Measurements from ENCODE around the gene GTF2A2. TPM values are rescaled to one million over a fixed set of nuclear protein-coding genes. Genes with fewer than 3 reads are reported as not detected.

GTF2A2 gene
- total and polyA plus RNA-seq, 4 experiments from 2014 or later = 58.5 to 127 (median 91.4) TPM

- H3K27me3 ChIP-seq (ENCODE audit: insufficient read depth, low read length) = no peaks in the 10 kb centered on the region
- Mint-ChIP-seq H3K4me1 (peaks cover 6 to 10% (median 8%) of the 10 kb centered on the region in 4 donors), H3K27me3 (no peaks in the 10 kb centered on the region), H3K36me3 (no peaks in the 10 kb centered on the region), H3K9me3 (no peaks in the 10 kb centered on the region), H3K27ac (peak overlapping the region in 2 of 7 donors; percentile 39 to 44), H3K4me3 (no peak overlapping the region)
- no peaks in the 10 kb centered on the region for H3K9me3 ChIP-seq (ENCODE audit: control insufficient read depth in 1 of 2, low read length in 2 of 2)
- intact Hi-C loops (cut with micrococcal nuclease) = loop anchor here (5.0 kb wide), 1 partner anchor 1238 kb away; no protein-coding TSS in a partner anchor
- no peak overlapping the region for H3K27ac ChIP-seq (ENCODE audit: low read depth, low read length)
- no peak for DNase-seq
- peaks cover 8% of the 10 kb centered on the region for H3K4me1 ChIP-seq (ENCODE audit: insufficient read depth, low read length)
- no peaks in the 10 kb centered on the region for H3K36me3 ChIP-seq (ENCODE audit: insufficient read depth, low read length)
- CTCF ChIA-PET (ENCODE audit: partially characterized antibody) = no interaction called here
- POLR2A ChIA-PET (ENCODE audit: partially characterized antibody) = no interaction called here
- H3K4me3 ChIP-seq (ENCODE audit: low read length in 2 of 2) = no peak overlapping the region
These were observed 37.5 kb upstream of the GTF2A2 start for GRCh38 chr15:59694779-59695178.

- peak overlapping the region in 7 of 8 donors; percentile 60 to 79 (median 68) for H3K4me3 Mint-ChIP-seq
These were observed 34.0 kb upstream of the GTF2A2 start for GRCh38 chr15:59691194-59691805.

GRCh38 chr15:59689626-59690236, 32.4 kb upstream of the GTF2A2 start:
- peak overlapping the region; percentile 94 to 100 for H3K4me3 ChIP-seq (ENCODE audit: low read length in 2 of 2)
- Mint-ChIP-seq H3K27ac (peak overlapping the region; percentile 89 to 99 (median 99)), H3K9me3 (no peaks in the 10 kb centered on the region), H3K4me1 (peaks cover 27 to 54% (median 36%) of the 10 kb centered on the region in 4 donors), H3K4me3 (peak overlapping the region; percentile 88 to 99 (median 94)), H3K36me3 (peaks cover 10 to 24% of the 10 kb centered on the region in 2 donors), H3K27me3 (no peaks in the 10 kb centered on the region)
- H3K4me1 ChIP-seq (ENCODE audit: insufficient read depth, low read length) = peaks cover 39% of the 10 kb centered on the region
- CTCF ChIA-PET (ENCODE audit: partially characterized antibody) = interaction anchor here (0.6 to 4.5 kb wide), 8 partner anchors 32 to 1108 kb away, joined by 3 to 18 read pairs (median 4); partner anchors contain the start of gene GTF2A2
- DNase-seq = peak; percentile 62 to 79 (median 71)
- H3K9me3 ChIP-seq (ENCODE audit: control insufficient read depth in 1 of 2, low read length in 2 of 2) = no peaks in the 10 kb centered on the region
- intact Hi-C loops (cut with micrococcal nuclease) = loop anchor here (1.0 to 10.0 kb wide), 9 partner anchors 32 to 1243 kb away; partner anchors contain the start of genes ADAM10, GTF2A2, ICE2 and RNF111
- no peaks in the 10 kb centered on the region for H3K27me3 ChIP-seq (ENCODE audit: insufficient read depth, low read length)
- peak overlapping the region; percentile 100 for H3K27ac ChIP-seq (ENCODE audit: low read depth, low read length)
- POLR2A ChIA-PET (ENCODE audit: partially characterized antibody) = interaction anchor here (0.7 to 4.9 kb wide), 12 partner anchors 9 to 1983 kb away, joined by 3 to 62 read pairs (median 4); partner anchors contain the start of genes ANXA2, GTF2A2 and POLR2M
- H3K36me3 ChIP-seq (ENCODE audit: insufficient read depth, low read length) = no peaks in the 10 kb centered on the region

More at GRCh38 chr15:59691194-59691805, 34.0 kb upstream of the GTF2A2 start:
- Histone ChIP-seq H3K4me1 (ENCODE audit: insufficient read depth, low read length) (peaks cover 23% of the 10 kb centered on the region), H3K27me3 (ENCODE audit: insufficient read depth, low read length) (no peaks in the 10 kb centered on the region), H3K4me3 (ENCODE audit: low read length in 2 of 2) (no peak overlapping the region), H3K27ac (ENCODE audit: low read depth, low read length) (no peak overlapping the region), H3K9me3 (ENCODE audit: control insufficient read depth in 1 of 2, low read length in 2 of 2) (no peaks in the 10 kb centered on the region), H3K36me3 (ENCODE audit: insufficient read depth, low read length) (no peaks in the 10 kb centered on the region)
- Mint-ChIP-seq H3K36me3 (peaks cover 1 to 16% of the 10 kb centered on the region in 2 donors), H3K4me1 (peaks cover 17 to 38% (median 24%) of the 10 kb centered on the region in 4 donors), H3K27me3 (no peaks in the 10 kb centered on the region), H3K27ac (peak overlapping the region; percentile 85 to 95 (median 90)), H3K9me3 (no peaks in the 10 kb centered on the region)
- peak; percentile 47 to 54 (median 50) for DNase-seq
- CTCF ChIA-PET (ENCODE audit: partially characterized antibody) = interaction anchor here (0.5 to 4.5 kb wide), 22 partner anchors 11 to 1240 kb away, joined by 3 to 20 read pairs (median 5); partner anchors contain the start of gene GTF2A2
- intact Hi-C loops (cut with micrococcal nuclease) = loop anchor here (1.0 to 5.0 kb wide), 5 partner anchors 436 to 1241 kb away; no protein-coding TSS in a partner anchor
- POLR2A ChIA-PET (ENCODE audit: partially characterized antibody) = interaction anchor here (1.2 to 4.9 kb wide), 3 partner anchors 34 to 707 kb away, joined by 4 to 62 read pairs (median 6); partner anchors contain the start of genes ANXA2 and GTF2A2

GRCh38 chr15:59688782-59689625, 31.7 kb upstream of the GTF2A2 start, which contains the start of gene BNIP2:
TSS of gene BNIP2 (minus strand) at chr15:59689320. CDS start at chr15:59682457, 6,863 bp downstream.
- Mint-ChIP-seq H3K27ac (peak within 1 kb of the TSS; percentile 89 to 99 (median 99)), H3K27me3 (no peaks in the 10 kb centered on the region), H3K9me3 (no peaks in the 10 kb centered on the region), H3K4me1 (peaks cover 30 to 61% (median 40%) of the 10 kb centered on the region in 4 donors), H3K4me3 (peak within 1 kb of the TSS; percentile 88 to 99 (median 94)), H3K36me3 (peaks cover 11 to 27% of the 10 kb centered on the region in 2 donors)
- POLR2A ChIA-PET (ENCODE audit: partially characterized antibody) = interaction anchor here (0.6 to 4.9 kb wide), 14 partner anchors 9 to 1983 kb away, joined by 3 to 62 read pairs (median 4); partner anchors contain the start of genes ANXA2, GTF2A2 and POLR2M
- Histone ChIP-seq H3K4me3 (ENCODE audit: low read length in 2 of 2) (peak within 1 kb of the TSS; percentile 94 to 100), H3K27me3 (ENCODE audit: insufficient read depth, low read length) (no peaks in the 10 kb centered on the region), H3K36me3 (ENCODE audit: insufficient read depth, low read length) (peaks cover 6% of the 10 kb centered on the region), H3K27ac (ENCODE audit: low read depth, low read length) (peak within 1 kb of the TSS; percentile 100), H3K4me1 (ENCODE audit: insufficient read depth, low read length) (peaks cover 46% of the 10 kb centered on the region), H3K9me3 (ENCODE audit: control insufficient read depth in 1 of 2, low read length in 2 of 2) (no peaks in the 10 kb centered on the region)
- DNase-seq = peak; percentile 99 to 100 (median 99)
- CTCF ChIA-PET (ENCODE audit: partially characterized antibody) = interaction anchor here (0.9 to 1.3 kb wide), 2 partner anchors 638 kb away, joined by 3 to 4 read pairs; no protein-coding TSS in a partner anchor
- intact Hi-C loops (cut with micrococcal nuclease) = loop anchor here (1.0 to 10.0 kb wide), 8 partner anchors 32 to 940 kb away; partner anchors contain the start of genes ADAM10, GTF2A2, ICE2 and RNF111

GRCh38 chr15:59688423-59688781, 31.1 kb upstream of the GTF2A2 start:
- Histone ChIP-seq H3K27ac (ENCODE audit: low read depth, low read length) (peak overlapping the region; percentile 100), H3K4me3 (ENCODE audit: low read length in 2 of 2) (peak overlapping the region; percentile 61 to 100), H3K4me1 (ENCODE audit: insufficient read depth, low read length) (peaks cover 52% of the 10 kb centered on the region), H3K36me3 (ENCODE audit: insufficient read depth, low read length) (peaks cover 7% of the 10 kb centered on the region), H3K9me3 (ENCODE audit: control insufficient read depth in 1 of 2, low read length in 2 of 2) (no peaks in the 10 kb centered on the region), H3K27me3 (ENCODE audit: insufficient read depth, low read length) (no peaks in the 10 kb centered on the region)
- intact Hi-C loops (cut with micrococcal nuclease) = loop anchor here (2.0 to 10.0 kb wide), 6 partner anchors 64 to 940 kb away; partner anchors contain the start of genes ADAM10, ICE2 and RNF111
- ChIA-PET POLR2A (ENCODE audit: partially characterized antibody) (interaction anchor here (0.6 to 4.9 kb wide), 9 partner anchors 8 to 918 kb away, joined by 3 to 62 read pairs (median 4); partner anchors contain the start of genes ANXA2 and GTF2A2), CTCF (ENCODE audit: partially characterized antibody) (interaction anchor here (0.9 kb wide), 1 partner anchor 638 kb away, joined by 3 read pairs; no protein-coding TSS in a partner anchor)
- Mint-ChIP-seq H3K27me3 (no peaks in the 10 kb centered on the region), H3K36me3 (peaks cover 13 to 28% of the 10 kb centered on the region in 2 donors), H3K4me3 (peak overlapping the region; percentile 88 to 99 (median 94)), H3K9me3 (no peaks in the 10 kb centered on the region), H3K4me1 (peaks cover 32 to 64% (median 43%) of the 10 kb centered on the region in 4 donors), H3K27ac (peak overlapping the region; percentile 89 to 99 (median 99))
- DNase-seq = peak; percentile 46 to 69 (median 55)

GRCh38 chr15:59687836-59688235, 30.5 kb upstream of the GTF2A2 start:
- no peaks in the 10 kb centered on the region for H3K9me3 Mint-ChIP-seq
- H3K27ac ChIP-seq (ENCODE audit: low read depth, low read length) = peak overlapping the region; percentile 100
- peaks cover 56% of the 10 kb centered on the region for H3K4me1 ChIP-seq (ENCODE audit: insufficient read depth, low read length)
- H3K27me3 Mint-ChIP-seq = no peaks in the 10 kb centered on the region
- POLR2A ChIA-PET (ENCODE audit: partially characterized antibody) = interaction anchor here (0.6 to 4.9 kb wide), 7 partner anchors 8 to 917 kb away, joined by 3 to 62 read pairs (median 4); partner anchors contain the start of genes ANXA2 and GTF2A2
- peaks cover 7% of the 10 kb centered on the region for H3K36me3 ChIP-seq (ENCODE audit: insufficient read depth, low read length)
- peak; percentile 17 to 84 (median 30) for DNase-seq
- H3K36me3 Mint-ChIP-seq = peaks cover 19 to 33% of the 10 kb centered on the region in 2 donors
- H3K4me3 ChIP-seq (ENCODE audit: low read length in 2 of 2) = peak overlapping the region; percentile 61 to 100
- no peaks in the 10 kb centered on the region for H3K27me3 ChIP-seq (ENCODE audit: insufficient read depth, low read length)
- H3K4me3 Mint-ChIP-seq = peak overlapping the region; percentile 88 to 99 (median 94)
- CTCF ChIA-PET (ENCODE audit: partially characterized antibody) = interaction anchor here (0.9 kb wide), 1 partner anchor 639 kb away, joined by 3 read pairs; no protein-coding TSS in a partner anchor
- peaks cover 37 to 70% (median 48%) of the 10 kb centered on the region in 4 donors for H3K4me1 Mint-ChIP-seq
- H3K9me3 ChIP-seq (ENCODE audit: control insufficient read depth in 1 of 2, low read length in 2 of 2) = no peaks in the 10 kb centered on the region
- intact Hi-C loops (cut with micrococcal nuclease) = loop anchor here (2.0 to 10.0 kb wide), 6 partner anchors 65 to 939 kb away; partner anchors contain the start of genes ADAM10, ICE2 and RNF111
- peak overlapping the region; percentile 89 to 99 (median 99) for H3K27ac Mint-ChIP-seq
